Body of pancreas (tissue), 4 donors: Measurements from ENCODE around the gene NR1H2. TPM values are rescaled to one million over a fixed set of nuclear protein-coding genes. Genes with fewer than 3 reads are reported as not detected.

Experiments used
- ATAC-seq: fragments of 150-250 bp; one replicate; pipeline ENCODE4 v1.9.1; 2016
- DNase-seq, 4 donors: peaks; one replicate each; pipeline ENCODE4 v3.0.0-alpha.2; 2019
- H3K27ac ChIP-seq, 4 donors: fragments of 200-600 bp; sonication (generic); 1 replicate in 3 of 4; 2 replicates in 1 of 4; pipeline versions ENCODE4 v1.5.1 to v1.6.1; 2016 to 2019; ENCODE audit warnings: mild to moderate bottlenecking in 1 of 4, mixed read lengths in 1 of 4, moderate library complexity in 1 of 4
- H3K27me3 ChIP-seq, 2 donors: fragments of 200-600 bp; sonication (generic); one replicate each; pipeline ENCODE4 v1.6.0; 2016; ENCODE audit warnings: mild to moderate bottlenecking in 1 of 2
- H3K36me3 ChIP-seq, 2 donors: fragments of 200-600 bp; sonication (generic); replicated peaks in 1 of 2; 2 replicates each; pipeline ENCODE4 v1.5.1; 2016; ENCODE audit warnings: low read depth in 2 of 2; ENCODE audit not compliant: insufficient read depth in 1 of 2
- H3K4me1 ChIP-seq: fragments of 200-600 bp; sonication (generic); one replicate; pipeline ENCODE4 v1.6.0; 2016
- H3K4me3 ChIP-seq, 2 donors: fragments of 200-600 bp; sonication (generic); 1 replicate in 1 of 2; 2 replicates in 1 of 2; pipeline ENCODE4 v1.5.1; 2016 to 2019
- H3K9me3 ChIP-seq, 3 donors: fragments of 200-600 bp; sonication (generic); 1 replicate in 2 of 3; 2 replicates in 1 of 3; pipeline ENCODE4 v1.5.1; 2016
- CTCF ChIP-seq, 7 experiments: fragments of 450-650 bp in 4 of 7; fragments of 200-600 bp in 3 of 7; sonication (generic) in 3 of 7; IDR thresholded peaks; one replicate each; pipeline ENCODE4 v1.5.1; 2016 to 2019; ENCODE audit warnings: antibody characterized with exemption in 7 of 7
- POLR2A ChIP-seq, 3 donors: fragments of 450-650 bp; IDR thresholded peaks; one replicate each; pipeline ENCODE4 v1.6.1; 2016; ENCODE audit warnings: antibody characterized with exemption in 3 of 3, mild to moderate bottlenecking in 2 of 3
- WGBS, 2 donors: methylation state at CpG; one replicate each; pipeline ENCODE4 v1.1.5; 2017; 5-methylcytosine and 5-hydroxymethylcytosine counted together
- intact Hi-C: fragments of 100-400 bp; cut with DNase I; formaldehyde crosslinking; loops from one replicate; pipeline ENCODE4 v1.15.1; 2023
- total RNA-seq, 2 donors: library from RNA; depleted of rRNA; stranded (reverse); fragments of >200 nt; gene quantifications; one replicate each; pipeline ENCODE4 v1.1.0, GENCODE V29; 2016

Gene NR1H2
- total RNA-seq, 2 donors from 2014 or later = 43.2 to 50.1 TPM

- DNase-seq = peak in 2 of 4 donors; percentile 36 to 39
Observed at GRCh38 chr19:50432221-50433028, 56.2 kb downstream of the NR1H2 start, which contains the start of gene MYBPC2. TSS of gene MYBPC2 (plus strand) at chr19:50432892. CDS start at chr19:50432954, 62 bp downstream.

More at GRCh38 chr19:50432221-50433028, 56.2 kb downstream of the NR1H2 start, which contains the start of gene MYBPC2:
- Histone ChIP-seq H3K4me1 (peaks cover 27% of the 10 kb centered on the region), H3K27me3 (peaks cover 0 to 6% of the 10 kb centered on the region in 2 donors), H3K36me3 (no peaks in the 10 kb centered on the region), H3K4me3 (peak within 1 kb of the TSS; percentile 15 to 57), H3K9me3 (no peaks in the 10 kb centered on the region), H3K27ac (peak within 1 kb of the TSS in 3 of 4 donors; percentile 20 to 81 (median 62))
- 4 to 8% methylated on average over 8 to 38 of the region's 40 CpGs for WGBS, 2 donors
- intact Hi-C loops = no loop called here
- ATAC-seq = peak; percentile 16
- TF ChIP-seq CTCF (IDR thresholded peaks at IDR 0.05) (no peak), POLR2A (IDR thresholded peaks at IDR 0.05) (no peak)

Other genes starting within 250 kb of the NR1H2 start
- gene IZUMO2, start 213.2 kb upstream of the NR1H2 start, total RNA-seq = not detected
- gene MYH14, start 172.8 kb upstream of the NR1H2 start, total RNA-seq = 10 to 100 TPM; 40.9 to 61.2 TPM
- gene KCNC3, start 47.1 kb upstream of the NR1H2 start, total RNA-seq = 1 to 10 TPM; 1.8 to 6.3 TPM
- 1 to 10 TPM; 1.8 to 2.3 TPM for gene NAPSA, start 10.8 kb upstream of the NR1H2 start, total RNA-seq
- gene POLD1, start 7.9 kb downstream of the NR1H2 start, total RNA-seq = 10 to 100 TPM; 13.2 to 13.8 TPM
- 1 to 10 TPM in 1 of 2 donors, not detected in 1; 6.9 TPM for gene SPIB, start 42.5 kb downstream of the NR1H2 start, total RNA-seq
- not detected for gene MYBPC2, start 56.4 kb downstream of the NR1H2 start, total RNA-seq
- gene EMC10, start 100.0 kb downstream of the NR1H2 start, total RNA-seq = 10 to 100 TPM; 60.3 to 68.0 TPM
- gene GARIN5A, start 100.4 kb downstream of the NR1H2 start, total RNA-seq = 1 to 10 TPM in 1 of 2 donors, not detected in 1; 1.0 TPM
- 1 to 10 TPM; 5.6 to 7.5 TPM for gene JOSD2, start 134.7 kb downstream of the NR1H2 start, total RNA-seq
- gene ASPDH, start 137.5 kb downstream of the NR1H2 start, total RNA-seq = not detected
- gene LRRC4B, start 192.0 kb downstream of the NR1H2 start, total RNA-seq = 10 to 100 TPM in 1 of 2 donors, under 1 TPM in 1; 0.26 to 10.5 TPM